GM12878 (cell line): ENCODE data around the gene STAT5B. TPM values are rescaled to one million over a fixed set of nuclear protein-coding genes. Genes with fewer than 3 reads are reported as not detected.

Experiments used
- ATAC-seq: fragments of 200-7000 bp; cut with Tn5 transposase; 3 replicates; pipeline ENCODE4 v1.9.1; 2020; ENCODE audit warnings: mild to moderate bottlenecking, moderate library complexity
- BruUV-seq: library from RNA; stranded (reverse); fragments of 400-500 nt; replicated peaks from 2 replicates; lab custom pipeline; 2021; lab: Mats Ljungman, UMichigan
- CTCF ChIA-PET: fragments of 300-600 bp; sonication (Branson Sonifier 250); formaldehyde crosslinking; extraction: SDS; loops from one replicate; lab custom pipeline; 2021; ENCODE audit warnings: inconsistent platforms; lab: Yijun Ruan, JAX
- POLR2A ChIA-PET: fragments of 350-600 bp; formaldehyde crosslinking; extraction: SDS; loops from one replicate; lab custom pipeline; 2021; ENCODE audit warnings: inconsistent platforms; lab: Charles Lee
- RAD21 ChIA-PET: fragments of 300-600 bp; sonication (Branson Sonifier 250); formaldehyde crosslinking; loops from one replicate; lab custom pipeline; 2023; ENCODE audit warnings: antibody characterized with exemption; ENCODE audit not compliant: unreplicated experiment; lab: Charles Lee
- SMC1A ChIA-PET: fragments of 300-600 bp; sonication (Branson Sonifier 250); formaldehyde crosslinking; loops from one replicate; lab custom pipeline; 2023; ENCODE audit not compliant: unreplicated experiment, uncharacterized antibody; lab: Charles Lee
- DNase-seq: peaks from one replicate; pipeline ENCODE4 v3.0.0-alpha.2; 2011; ENCODE audit warnings: low read depth, low spot score
- FAIRE-seq: peaks from 3 replicates; lab custom pipeline; 2011; peaks lifted over from hg19 to GRCh38; lab: Jason Lieb, UNC
- H2AFZ ChIP-seq: 2 replicates; pipeline ENCODE4 v1.6.0; 2011; ENCODE audit warnings: low read depth, low read length, control low read depth; ENCODE audit not compliant: control insufficient read depth
- H3K27ac ChIP-seq: 2 replicates; pipeline ENCODE4 v1.5.1; 2011; ENCODE audit warnings: control low read depth; ENCODE audit not compliant: control insufficient read depth, insufficient read depth
- H3K27me3 ChIP-seq, 2 experiments: replicated peaks in 1 of 2; 2 replicates each; pipeline versions ENCODE4 v1.6.0 to v1.6.1; 2011; ENCODE audit warnings: low read length in 1 of 2; ENCODE audit not compliant: control insufficient read depth in 2 of 2, insufficient read depth in 2 of 2
- H3K36me3 ChIP-seq, 2 experiments: 2 replicates each; pipeline ENCODE4 v1.5.1; 2011; ENCODE audit warnings: low read length in 1 of 2; ENCODE audit not compliant: control insufficient read depth in 2 of 2, insufficient read depth in 2 of 2
- H3K4me1 ChIP-seq: 2 replicates; pipeline ENCODE4 v1.6.1; 2011; ENCODE audit warnings: mild to moderate bottlenecking, low read length, moderate library complexity, mixed read lengths; ENCODE audit not compliant: control insufficient read depth, insufficient read depth
- H3K4me2 ChIP-seq: 2 replicates; pipeline ENCODE4 v1.6.0; 2011; ENCODE audit warnings: control low read depth; ENCODE audit not compliant: control insufficient read depth, insufficient read depth
- H3K4me3 ChIP-seq: fragments of 200-600 bp; sonication (generic); 2 replicates; pipeline ENCODE4 v1.5.1; 2016
- H3K79me2 ChIP-seq: 2 replicates; pipeline ENCODE4 v1.6.0; 2011; ENCODE audit warnings: low read length; ENCODE audit not compliant: control insufficient read depth, insufficient read depth
- H3K9ac ChIP-seq: 2 replicates; pipeline ENCODE4 v1.8.0; 2011; ENCODE audit warnings: low read length, control low read depth, mixed read lengths; ENCODE audit not compliant: control insufficient read depth, insufficient read depth
- H3K9me3 ChIP-seq: replicated peaks from 3 replicates; pipeline ENCODE4 v1.5.1; 2011; ENCODE audit warnings: mild to moderate bottlenecking, low read length; ENCODE audit not compliant: control insufficient read depth, insufficient read depth
- H4K20me1 ChIP-seq: 2 replicates; pipeline ENCODE4 v1.6.0; 2011; ENCODE audit not compliant: control insufficient read depth, insufficient read depth
- BACH1 ChIP-seq: fragments of 450-650 bp; IDR thresholded peaks from 2 replicates; pipeline ENCODE4 v1.6.1; 2017; ENCODE audit warnings: mild to moderate bottlenecking, borderline replicate concordance
- BRCA1 ChIP-seq: IDR thresholded peaks from 2 replicates; pipeline ENCODE4 v1.6.1; 2011; ENCODE audit warnings: low read depth, low read length, improper control_type of control experiment
- EGR1 ChIP-seq, 2 experiments: IDR thresholded peaks; 1 replicate in 1 of 2; 2 replicates in 1 of 2; pipeline ENCODE4 v1.6.1; 2011 to 2012; ENCODE audit warnings: low read depth in 2 of 2, low read length in 2 of 2, borderline replicate concordance in 1 of 2, mild to moderate bottlenecking in 1 of 2, moderate library complexity in 1 of 2
- MYC ChIP-seq: IDR thresholded peaks from 2 replicates; pipeline ENCODE4 v1.6.1; 2011; ENCODE audit warnings: mild to moderate bottlenecking, low read length, moderate library complexity, inconsistent platforms; ENCODE audit not compliant: insufficient read depth, insufficient replicate concordance, insufficient read length, severe bottlenecking
- NBN ChIP-seq: fragments of 450-650 bp; IDR thresholded peaks from 2 replicates; pipeline ENCODE4 v1.6.1; 2016
- NFIC ChIP-seq: IDR thresholded peaks from 2 replicates; pipeline ENCODE4 v1.6.1; 2012; ENCODE audit warnings: low read depth, mild to moderate bottlenecking, inconsistent platforms, low read length, moderate library complexity
- NFXL1 ChIP-seq: fragments of 450-650 bp; IDR thresholded peaks from 2 replicates; pipeline ENCODE4 v1.6.1; 2017; ENCODE audit warnings: antibody characterized with exemption, mild to moderate bottlenecking, borderline replicate concordance
- NR2F1 ChIP-seq: fragments of 450-650 bp; conservative IDR thresholded peaks from 2 replicates; pipeline ENCODE4 v1.6.1; 2017; ENCODE audit warnings: mild to moderate bottlenecking
- RFX5 ChIP-seq: IDR thresholded peaks from 2 replicates; pipeline ENCODE4 v1.6.1; 2011; ENCODE audit warnings: low read depth, low read length, improper control_type of control experiment
- RUNX3 ChIP-seq: IDR thresholded peaks from 2 replicates; pipeline ENCODE4 v1.6.1; 2012; ENCODE audit warnings: low read length, inconsistent platforms
- SMARCA5 ChIP-seq: fragments of 450-650 bp; IDR thresholded peaks from 2 replicates; pipeline ENCODE4 v1.6.1; 2017; ENCODE audit warnings: mild to moderate bottlenecking
- TARDBP ChIP-seq: IDR thresholded peaks from 2 replicates; pipeline ENCODE4 v1.6.1; 2016; ENCODE audit warnings: borderline replicate concordance
- ZBTB4 ChIP-seq: fragments of 450-650 bp; formaldehyde crosslinking; IDR thresholded peaks from 2 replicates; pipeline ENCODE4 v1.4.0; 2022; ENCODE audit warnings: mild to moderate bottlenecking, moderate library complexity
- ZNF592 ChIP-seq: fragments of 450-650 bp; IDR thresholded peaks from 2 replicates; pipeline ENCODE4 v1.6.1; 2017; ENCODE audit warnings: mild to moderate bottlenecking, moderate library complexity
- WGBS: methylation state at CpG from one replicate; pipeline ENCODE4 v1.1.6; 2016; ENCODE audit warnings: low lambda C conversion rate; ENCODE audit not compliant: insufficient replicate concordance, insufficient coverage; ENCODE audit errors: missing lambda C conversion rate; 5-methylcytosine and 5-hydroxymethylcytosine counted together
- in situ Hi-C: fragments of 300-500 bp; cut with MboI; formaldehyde crosslinking; loops from 9 replicates; pipeline ENCODE4 v1.14.3; 2018; ENCODE audit warnings: mixed read lengths
- intact Hi-C: fragments of 100-400 bp; cut with micrococcal nuclease; formaldehyde crosslinking; loops from one replicate; pipeline ENCODE4 v1.14.2; 2022; ENCODE audit not compliant: unreplicated experiment
- polyA plus RNA-seq, 11 experiments: library from polyadenylated mRNA; depleted of rRNA in 4 of 11; unstranded in 6 of 11; stranded (reverse) in 5 of 11; fragments of >200 nt; fragmentation: Nextera tagmentation in 4 of 11; fragmentation: Illumina TruSeq in 1 of 11; extraction: Ambion mirVana in 4 of 11; extraction: Trizol in 1 of 11; gene quantifications; 1 replicate in 1 of 11; 2 replicates in 10 of 11; pipeline versions ENCODE4 v1.2.1 to v1.2.3, GENCODE V29; 2011 to 2016; ENCODE audit warnings: inconsistent platforms in 2 of 11, missing spikeins in 2 of 11, low read depth in 1 of 11
- total RNA-seq, 4 experiments: library from RNA; depleted of rRNA in 3 of 4; stranded (reverse); fragments of >200 nt in 3 of 4; fragmentation: Illumina TruSeq in 1 of 4; extraction: Trizol in 1 of 4; gene quantifications; 2 replicates each; pipeline versions ENCODE4 v1.2.1 to v1.2.3, GENCODE V29; 2013 to 2021

STAT5B gene
- total and polyA plus RNA-seq, 10 of the 15 experiments (the other 5 are each of a cell fraction or from before 2014, with no cell fraction given) = 11.0 to 69.6 (median 46.7) TPM

GRCh38 chr17:42197564-42198156, 78.5 kb downstream of the STAT5B start:
- H3K36me3 ChIP-seq = peaks cover 4 to 8% of the 10 kb centered on the region in 2 experiments; a peak in 3 of 4 replicates
- H2AFZ ChIP-seq = no peak overlapping the region
- intact Hi-C loops = no loop called here
- TF ChIP-seq NFXL1 (no peak), ZBTB4 (CRISPR knock-in tag) (no peak), SMARCA5 (no peak), NBN (no peak), NR2F1 (no peak), RFX5 (no peak), ZNF592 (no peak), BACH1 (no peak), BRCA1 (no peak), EGR1 (IDR thresholded peaks at IDR 0.05; ENCODE audit: borderline replicate concordance in 1 of 2, low read depth in 2 of 2, low read length in 2 of 2) (no peak), RUNX3 (no peak), TARDBP (no peak), NFIC (no peak), MYC (no peak)
- FAIRE-seq = no peak
- no peak overlapping the region for H3K9ac ChIP-seq
- no peak overlapping the region for H3K4me3 ChIP-seq
- SMC1A ChIA-PET = no interaction called here
- ATAC-seq = no peak
- 94% methylated on average over 8 of the region's 8 CpGs for WGBS
- DNase-seq = no peak
- H4K20me1 ChIP-seq = no peaks in the 10 kb centered on the region
- no TSS peak for BruUV-seq
- no peak overlapping the region for H3K4me2 ChIP-seq
- peaks cover 4% of the 10 kb centered on the region for H3K79me2 ChIP-seq
- in situ Hi-C loops = no loop called here
- CTCF ChIA-PET = interaction anchor here (1.1 to 1.4 kb wide), 2 partner anchors 50 kb away, joined by 3 to 4 read pairs; no protein-coding TSS in a partner anchor
- POLR2A ChIA-PET = interaction anchor here (0.6 kb wide), 1 partner anchor 90 kb away, joined by 3 read pairs; no protein-coding TSS in a partner anchor
- H3K27me3 ChIP-seq = no peaks in the 10 kb centered on the region
- peaks cover 3% of the 10 kb centered on the region; the same call in 1 of the 2 replicates for H3K4me1 ChIP-seq
- no peak overlapping the region for H3K27ac ChIP-seq
- H3K9me3 ChIP-seq = no peaks in the 10 kb centered on the region
- RAD21 ChIA-PET = no interaction called here
